Heart left ventricle (tissue), 16 donors: Measurements from ENCODE around the gene CD244. TPM values are rescaled to one million over a fixed set of nuclear protein-coding genes. Genes with fewer than 3 reads are reported as not detected.

Source experiments
- ATAC-seq, 4 donors: fragments of 200-7000 bp; cut with Tn5 transposase; one replicate each; pipeline ENCODE4 v1.9.1; 2020 to 2022; ENCODE audit warnings: moderate library complexity in 4 of 4, mild to moderate bottlenecking in 3 of 4, moderate number of reproducible peaks in 1 of 4
- DNase-seq, 5 donors: peaks; one replicate each; pipeline ENCODE4 v3.0.0-alpha.2; 2020
- H3K27ac ChIP-seq, 12 donors: fragments of 200-600 bp; sonication (generic) in 4 of 12; one replicate each; pipeline versions ENCODE4 v1.5.0 to v1.8.0; 2016 to 2022; ENCODE audit warnings: mild to moderate bottlenecking in 2 of 12
- H3K27me3 ChIP-seq, 9 donors: fragments of 200-600 bp; sonication (generic) in 2 of 9; one replicate each; pipeline versions ENCODE4 v1.5.1 to v1.8.0; 2016 to 2022; ENCODE audit warnings: mild to moderate bottlenecking in 3 of 9
- H3K36me3 ChIP-seq, 9 donors: fragments of 200-600 bp; sonication (generic) in 2 of 9; one replicate each; pipeline versions ENCODE4 v1.5.0 to v1.8.0; 2018 to 2022; ENCODE audit warnings: mild to moderate bottlenecking in 2 of 9
- H3K4me1 ChIP-seq, 12 donors: fragments of 200-600 bp; sonication (generic) in 4 of 12; one replicate each; pipeline versions ENCODE4 v1.5.0 to v1.8.0; 2016 to 2022; ENCODE audit warnings: mild to moderate bottlenecking in 3 of 12
- H3K4me3 ChIP-seq, 12 donors: fragments of 200-600 bp; sonication (generic) in 4 of 12; one replicate each; pipeline versions ENCODE4 v1.5.0 to v1.8.0; 2017 to 2022; ENCODE audit warnings: mild to moderate bottlenecking in 9 of 12, moderate library complexity in 4 of 12
- H3K9me3 ChIP-seq, 12 donors: fragments of 200-600 bp; sonication (generic) in 4 of 12; one replicate each; pipeline versions ENCODE4 v1.5.0 to v1.8.0; 2016 to 2022; ENCODE audit warnings: mild to moderate bottlenecking in 1 of 12
- POLR2A ChIP-seq, 2 donors: fragments of 450-650 bp; IDR thresholded peaks; one replicate each; pipeline ENCODE4 v1.6.1; 2017; ENCODE audit warnings: antibody characterized with exemption in 2 of 2, mild to moderate bottlenecking in 2 of 2, moderate library complexity in 2 of 2
- WGBS, 4 donors: extraction: QIAGEN DNeasy Blood & Tissue Kit in 2 of 4; methylation state at CpG; one replicate each; pipeline versions ENCODE4 v1.1.5 to v1.1.7; 2013 to 2018; 5-methylcytosine and 5-hydroxymethylcytosine counted together
- intact Hi-C, 10 donors: fragments of 100-400 bp; cut with DNase I; formaldehyde crosslinking; loops; one replicate each; pipeline versions ENCODE4 v1.11.1 to v1.14.2; 2022
- polyA plus RNA-seq, 2 donors: library from polyadenylated mRNA; stranded (reverse); fragments of 200-250 nt; gene quantifications; one replicate each; pipeline ENCODE4 v1.2.3, GENCODE V29; 2013
- total RNA-seq, 9 donors: library from RNA; depleted of rRNA in 2 of 9; stranded (reverse); fragments of >200 nt in 2 of 9; fragmentation: NEBNext Ultra II Directional in 3 of 9; extraction: Animal tissue kit (Norgen Biotek cat#: 25700) in 3 of 9; gene quantifications; one replicate each; pipeline versions ENCODE4 v1.1.0 to v1.2.4, GENCODE V29; 2016 to 2023
- TF ChIP-seq, protein P1 (sequence below), 12 donors: fragments of 200-600 bp; sonication (generic) in 4 of 12; IDR thresholded peaks; one replicate each; pipeline versions ENCODE4 v1.5.0 to v1.8.0; 2018 to 2022; ENCODE audit warnings: antibody characterized with exemption in 12 of 12, mild to moderate bottlenecking in 5 of 12
- donor health status: ischemic (EF 13 %, LVEDD 7.1; RV severe dilation, severe dysfunction).
- donor health status: healthy with polysubstance abuse.
- donor health status: DM: no; HTN: yes; CAD: no.
- donor health status: DM: no; HTN: no; CAD: no.
- donor health status: ischemic (EF 25% LVEDD 6.9; RV normal size, moderate dysfunction).
- donor health status: ischemic (EF 25% LVEDD 5.7; RV mildly dilated, moderate dysfunction).
- donor health status: healthy.
- donor health status: DM: yes; HTN: yes; CAD: no.
- donor health status: ischemic (EF 35%, LVEDD 5.7; RV mildly dilated, moderate dysfunction).
- donor health status: nonischemic (EF 11% LVEDD 7.7; RV severe dilation, severe dysfunction).
- donor health status: DM: yes; HTN: yes; CAD: no.
- donor health status: PGD.
- donor health status: ischemic (EF 29% LVEDD 5.4; RV normal size, mild dysfunction).
- donor health status: nonischemic (EF 23%, LVEDD 6.1; RV moderate dilation, normal function).

CD244 gene
- total and polyA plus RNA-seq, 11 donors, result 0.08 to 2.2 (median 0.29) TPM; not detected in 5

DNA sequence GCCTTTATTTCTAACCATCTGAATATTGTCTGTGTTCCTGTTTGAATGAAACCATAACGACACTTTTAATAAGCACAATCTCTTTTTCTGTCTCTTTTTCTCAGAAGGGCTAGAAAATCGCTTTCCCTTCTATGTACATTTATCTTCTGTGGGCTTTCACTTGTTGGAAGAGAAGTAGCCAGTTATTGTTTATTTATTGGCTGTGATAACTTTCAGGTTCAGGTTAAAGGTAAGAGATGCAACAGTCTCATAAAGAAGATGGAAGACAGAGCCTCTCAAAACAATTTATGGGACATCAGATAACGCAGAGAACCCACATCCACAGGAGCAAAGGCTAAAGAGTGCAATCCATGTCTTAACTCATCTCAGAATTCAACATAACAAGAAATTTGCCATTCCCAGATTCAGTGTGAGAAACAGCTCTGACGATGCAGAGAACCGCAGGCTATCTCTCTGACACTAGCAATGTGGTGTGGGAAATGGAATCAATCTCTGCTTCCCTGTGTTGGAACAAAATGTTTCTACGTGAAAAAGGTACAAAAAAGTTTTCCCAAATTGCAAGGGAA is 4.1 kb upstream of the CD244 start:
- WGBS, 4 donors, result 72 to 79% (median 76%) methylated on average over 6 of the region's 6 CpGs
- intact Hi-C loops, result no loop called here
- Histone ChIP-seq H3K4me1 (peaks cover 0 to 35% (median 0%) of the 10 kb centered on the region in 12 donors), H3K4me3 (no peak overlapping the region), H3K27me3 (peaks cover 0 to 9% (median 0%) of the 10 kb centered on the region in 9 donors), H3K36me3 (no peaks in the 10 kb centered on the region), H3K9me3 (no peaks in the 10 kb centered on the region), H3K27ac (no peak overlapping the region)
- no peak for ATAC-seq
- no peak for DNase-seq
- TF ChIP-seq, protein P1, sequence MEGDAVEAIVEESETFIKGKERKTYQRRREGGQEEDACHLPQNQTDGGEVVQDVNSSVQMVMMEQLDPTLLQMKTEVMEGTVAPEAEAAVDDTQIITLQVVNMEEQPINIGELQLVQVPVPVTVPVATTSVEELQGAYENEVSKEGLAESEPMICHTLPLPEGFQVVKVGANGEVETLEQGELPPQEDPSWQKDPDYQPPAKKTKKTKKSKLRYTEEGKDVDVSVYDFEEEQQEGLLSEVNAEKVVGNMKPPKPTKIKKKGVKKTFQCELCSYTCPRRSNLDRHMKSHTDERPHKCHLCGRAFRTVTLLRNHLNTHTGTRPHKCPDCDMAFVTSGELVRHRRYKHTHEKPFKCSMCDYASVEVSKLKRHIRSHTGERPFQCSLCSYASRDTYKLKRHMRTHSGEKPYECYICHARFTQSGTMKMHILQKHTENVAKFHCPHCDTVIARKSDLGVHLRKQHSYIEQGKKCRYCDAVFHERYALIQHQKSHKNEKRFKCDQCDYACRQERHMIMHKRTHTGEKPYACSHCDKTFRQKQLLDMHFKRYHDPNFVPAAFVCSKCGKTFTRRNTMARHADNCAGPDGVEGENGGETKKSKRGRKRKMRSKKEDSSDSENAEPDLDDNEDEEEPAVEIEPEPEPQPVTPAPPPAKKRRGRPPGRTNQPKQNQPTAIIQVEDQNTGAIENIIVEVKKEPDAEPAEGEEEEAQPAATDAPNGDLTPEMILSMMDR (IDR thresholded peaks at IDR 0.05), result no peak
- TF ChIP-seq POLR2A (IDR thresholded peaks at IDR 0.05), result no peak

DNA sequence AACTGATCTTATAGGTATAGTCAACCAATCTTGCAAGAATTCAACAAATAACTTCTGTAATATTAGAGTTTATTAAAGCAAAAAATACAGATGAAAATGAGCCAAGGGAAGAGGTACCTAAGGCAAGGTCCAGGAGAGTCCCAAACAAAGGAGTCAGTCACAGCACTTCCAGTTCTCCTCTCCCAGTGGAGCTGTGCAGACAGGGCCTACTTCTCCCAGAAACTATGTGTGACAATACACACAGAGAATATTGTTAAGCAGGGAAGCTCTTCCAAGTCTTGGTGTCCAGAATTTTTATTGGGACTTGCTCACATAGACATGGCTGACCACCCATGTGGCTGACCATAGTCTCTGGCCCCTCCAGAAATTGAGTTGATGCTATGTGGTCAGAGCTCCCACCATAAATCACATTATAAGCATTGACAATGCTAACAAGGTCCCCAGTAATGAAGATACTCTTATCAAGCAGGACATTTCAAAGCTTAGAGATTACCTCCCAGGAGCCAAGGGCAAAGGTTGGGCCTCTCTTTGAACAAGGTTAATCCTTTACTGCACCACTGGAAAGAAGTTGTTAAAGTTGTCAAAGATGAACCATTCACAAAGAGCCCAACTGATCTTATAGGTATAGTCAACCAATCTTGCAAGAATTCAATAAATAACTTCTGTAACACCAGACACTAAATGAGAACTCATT is 3.5 kb upstream of the CD244 start:
- TF ChIP-seq POLR2A (IDR thresholded peaks at IDR 0.05), result no peak
- TF ChIP-seq, protein P1 (IDR thresholded peaks at IDR 0.05), result no peak
- H3K27me3 ChIP-seq, result peaks cover 0 to 15% (median 0%) of the 10 kb centered on the region in 9 donors
- DNase-seq (no peak), ATAC-seq (no peak)
- H3K27ac ChIP-seq, result no peak overlapping the region
- no peaks in the 10 kb centered on the region for H3K36me3 ChIP-seq
- no peaks in the 10 kb centered on the region for H3K9me3 ChIP-seq
- H3K4me3 ChIP-seq, result no peak overlapping the region
- intact Hi-C loops, result no loop called here
- peaks cover 0 to 42% (median 0%) of the 10 kb centered on the region in 12 donors for H3K4me1 ChIP-seq

DNA sequence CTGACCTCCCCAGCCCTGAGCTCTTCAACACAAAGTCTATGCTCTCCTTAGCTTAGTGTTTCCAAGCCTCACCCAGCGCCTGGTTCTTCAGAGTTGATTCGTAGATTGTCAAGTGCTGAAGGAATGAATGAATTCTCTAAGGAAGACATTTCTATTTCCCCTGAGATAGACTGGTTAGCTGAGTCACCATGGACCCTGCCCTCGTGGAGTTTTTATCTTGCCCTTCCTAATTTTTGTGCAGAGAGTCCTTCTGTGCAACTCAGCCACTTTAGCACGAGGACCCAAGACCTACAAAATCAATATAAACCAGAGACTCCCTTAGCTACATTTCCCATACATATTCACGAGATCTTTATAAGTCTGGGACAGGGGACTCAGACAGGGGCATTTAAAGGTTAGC is 2.6 kb upstream of the CD244 start:
- WGBS, 4 donors, result 82 to 87% (median 84%) methylated on average over 5 of the region's 5 CpGs
- TF ChIP-seq, protein P1 (IDR thresholded peaks at IDR 0.05), result no peak
- no peak for TF ChIP-seq POLR2A (IDR thresholded peaks at IDR 0.05)
- Histone ChIP-seq H3K4me3 (no peak overlapping the region), H3K9me3 (no peaks in the 10 kb centered on the region), H3K36me3 (no peaks in the 10 kb centered on the region), H3K27me3 (peaks cover 0 to 21% (median 0%) of the 10 kb centered on the region in 9 donors), H3K4me1 (peaks cover 0 to 49% (median 0%) of the 10 kb centered on the region in 12 donors), H3K27ac (no peak overlapping the region)
- ATAC-seq, result no peak
- DNase-seq, result no peak
- intact Hi-C loops, result no loop called here

DNA sequence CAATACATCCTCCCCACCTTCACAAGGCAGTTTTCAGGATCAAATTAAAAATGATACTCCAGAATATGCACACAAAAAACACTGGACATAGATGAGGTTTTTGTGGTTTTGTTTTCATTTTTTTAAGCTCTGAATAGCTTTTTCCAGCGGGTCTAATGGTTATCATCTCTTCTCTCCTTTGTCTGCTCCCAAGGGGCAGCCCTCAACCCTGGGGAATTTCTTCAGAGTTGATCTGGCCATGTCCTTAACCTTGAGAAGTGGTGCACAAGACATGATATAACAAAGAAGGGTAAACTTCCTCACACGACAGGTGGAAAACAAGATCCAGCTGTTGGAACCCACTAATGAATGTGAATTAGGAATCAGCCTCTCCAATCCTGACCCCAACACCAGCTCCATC is 1.5 kb upstream of the CD244 start:
- TF ChIP-seq POLR2A (IDR thresholded peaks at IDR 0.05), result no peak
- TF ChIP-seq, protein P1 (IDR thresholded peaks at IDR 0.05), result no peak
- H3K27ac ChIP-seq, result peak overlapping the region in 1 of 12 donors; percentile 85
- peaks cover 0 to 60% (median 0%) of the 10 kb centered on the region in 12 donors for H3K4me1 ChIP-seq
- no peak overlapping the region for H3K4me3 ChIP-seq
- no peak for DNase-seq
- intact Hi-C loops, result no loop called here
- no peaks in the 10 kb centered on the region for H3K9me3 ChIP-seq
- no peak for ATAC-seq
- WGBS, 4 donors, result 61 to 67% (median 64%) methylated on average over 2 of the region's 2 CpGs
- H3K27me3 ChIP-seq, result peaks cover 0 to 21% (median 0%) of the 10 kb centered on the region in 9 donors
- H3K36me3 ChIP-seq, result no peaks in the 10 kb centered on the region
